Left colon (tissue), 2 donors: ENCODE measurements around the gene PCCB. TPM values are rescaled to one million over a fixed set of nuclear protein-coding genes. Genes with fewer than 3 reads are reported as not detected.
"Not testable (repeated sequence)": the region's sequence is repeated elsewhere in the genome, so short reads cannot be mapped to it uniquely, and the experiment has no call there.

Experiments used
- ATAC-seq: fragments of 200-7000 bp; cut with Tn5 transposase; one replicate; pipeline ENCODE4 v1.9.1; 2020; ENCODE audit warnings: mild to moderate bottlenecking, moderate library complexity
- DNase-seq, 2 donors: peaks; one replicate each; pipeline ENCODE4 v3.0.0-alpha.2; 2020
- intact Hi-C, 2 donors: fragments of 100-400 bp; cut with DNase I in 1 of 2; cut with micrococcal nuclease in 1 of 2; formaldehyde crosslinking; loops; one replicate each; pipeline versions ENCODE4 v1.11.2 to v1.14.0; 2022; cut with DNase I, micrococcal nuclease
- total RNA-seq, 2 donors: library from RNA; stranded (reverse); fragmentation: NEBNext Ultra II Directional; extraction: Animal tissue kit (Norgen Biotek cat#: 25700); gene quantifications; one replicate each; pipeline ENCODE4 v1.2.1, GENCODE V29; 2021
- donor health status: DM: no; HTN: no; CAD: no.
- donor health status: DM: yes; HTN: yes; CAD: no.

PCCB gene
- total RNA-seq, 2 donors from 2014 or later = 53.0 to 59.1 TPM

GRCh38 chr3:136296960-136297359 lies 46.8 kb downstream of the PCCB start:
- DNase-seq = no peak

GRCh38 chr3:136297826-136298225 lies 47.7 kb downstream of the PCCB start:
- no peak for ATAC-seq
- intact Hi-C loops = no loop called here
- no peak for DNase-seq

More at GRCh38 chr3:136296960-136297359, 46.8 kb downstream of the PCCB start:
- no peak for ATAC-seq
- intact Hi-C loops = no loop called here

GRCh38 chr3:136300444-136300843 lies 50.3 kb downstream of the PCCB start:
- ATAC-seq (no peak), DNase-seq (no peak)
- intact Hi-C loops = no loop called here

DNA sequence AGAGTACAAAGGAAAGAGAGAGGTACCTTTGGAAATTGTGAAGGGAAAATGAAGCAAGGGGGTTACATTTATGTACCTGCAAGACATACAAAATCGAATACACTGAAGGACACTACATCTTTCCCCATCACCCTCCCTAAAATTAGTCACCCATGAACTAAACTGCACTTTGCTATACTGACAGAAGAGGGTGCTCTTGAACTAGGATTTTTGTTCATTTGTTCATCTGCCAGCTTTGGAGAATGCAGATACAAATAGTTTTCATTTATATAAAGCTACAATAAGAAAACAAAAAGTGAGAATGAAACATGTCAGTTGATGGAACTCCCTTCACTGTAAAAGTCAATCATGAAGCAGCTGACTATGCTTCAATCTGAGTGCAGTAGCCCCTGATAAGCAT lies 55.7 kb downstream of the PCCB start:
- intact Hi-C loops = no loop called here
- ATAC-seq = peak; percentile 26
- DNase-seq = no peak

DNA sequence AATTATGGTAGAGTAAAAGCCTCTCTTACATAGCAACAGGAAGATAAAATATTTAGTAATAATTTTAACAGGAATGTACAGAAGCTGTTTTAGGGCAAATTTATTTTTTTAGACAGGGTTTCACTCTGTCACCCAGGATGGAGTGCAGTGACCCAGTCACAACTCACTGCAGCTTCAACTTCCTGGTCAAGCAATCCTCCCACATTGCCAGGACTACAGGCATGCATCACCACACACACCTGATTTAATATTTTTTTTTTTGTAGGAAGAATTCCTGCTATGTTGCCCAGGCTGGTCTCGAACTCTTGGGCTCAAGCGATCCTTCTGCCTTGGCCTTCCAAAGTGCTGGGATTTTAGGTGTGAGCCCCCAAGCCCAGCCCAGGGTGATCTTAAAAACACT lies 61.1 kb downstream of the PCCB start:
- no peak for DNase-seq
- intact Hi-C loops = no loop called here
- no peak for ATAC-seq

DNA sequence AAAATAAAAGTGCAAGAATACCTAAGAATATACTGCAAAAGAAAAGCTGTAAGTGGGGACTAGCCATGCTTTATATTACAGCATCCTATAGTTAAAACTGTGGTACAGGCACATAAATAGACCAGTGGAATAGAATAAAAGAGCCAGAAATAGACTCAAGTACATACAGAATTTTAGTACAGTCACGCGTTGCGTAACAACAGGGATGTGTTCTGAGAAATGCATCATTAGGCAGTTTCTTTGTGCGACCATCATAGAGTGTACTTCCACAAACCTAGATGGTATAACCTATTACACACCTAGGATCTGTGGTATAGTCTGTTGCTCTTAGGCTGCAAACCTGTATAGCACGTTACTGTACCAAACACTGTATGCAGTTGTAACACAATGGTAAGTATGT lies 61.8 kb downstream of the PCCB start:
- ATAC-seq = no peak
- intact Hi-C loops = no loop called here
- DNase-seq = no peak

DNA sequence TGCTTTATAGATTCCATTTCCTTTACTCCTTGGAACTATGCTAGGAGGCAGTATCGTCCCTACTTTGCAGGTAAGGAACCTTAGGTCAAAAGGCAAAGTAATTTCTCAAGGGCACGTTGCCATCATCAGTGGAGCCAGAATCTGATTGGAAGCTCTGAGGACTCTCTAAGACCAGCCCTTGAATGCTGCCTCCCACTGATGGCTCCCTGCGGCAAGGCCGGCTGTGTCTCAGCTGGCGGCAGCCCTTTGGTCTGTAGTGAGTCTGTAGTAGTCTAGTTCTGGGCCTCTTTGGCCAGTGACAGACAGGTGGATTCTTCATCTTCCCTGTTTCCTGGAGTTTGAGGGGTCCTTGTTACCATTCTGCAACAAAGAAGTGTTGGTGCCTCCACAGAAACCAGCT lies 76.2 kb downstream of the PCCB start:
- DNase-seq (no peak), ATAC-seq (no peak)
- intact Hi-C loops = no loop called here

DNA sequence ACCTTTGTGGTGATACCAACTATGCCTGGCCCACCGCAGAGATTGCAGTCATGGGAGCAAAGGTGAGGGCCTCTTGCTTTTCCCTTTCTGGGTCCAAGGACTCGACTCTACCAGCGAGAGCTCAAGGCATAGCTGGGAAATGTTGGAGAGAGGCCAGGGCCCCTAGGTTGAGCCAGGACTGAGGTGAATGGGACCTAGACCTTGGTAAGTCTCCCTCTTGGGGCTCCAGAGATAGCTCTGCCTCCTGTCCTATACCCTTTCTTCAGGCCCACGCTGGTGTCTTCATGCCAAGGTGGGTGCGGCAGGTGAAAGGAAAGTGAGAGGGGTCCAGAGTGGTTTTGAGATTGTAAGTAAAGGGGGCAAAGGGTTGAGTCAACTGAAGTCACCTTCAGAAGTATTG lies 77.5 kb downstream of the PCCB start:
- DNase-seq = no peak
- intact Hi-C loops = no loop called here
- no peak for ATAC-seq

- ATAC-seq (no peak), DNase-seq (no peak)
- intact Hi-C loops = no loop called here
Observed at GRCh38 chr3:136329593-136329992, 79.5 kb downstream of the PCCB start.

DNA sequence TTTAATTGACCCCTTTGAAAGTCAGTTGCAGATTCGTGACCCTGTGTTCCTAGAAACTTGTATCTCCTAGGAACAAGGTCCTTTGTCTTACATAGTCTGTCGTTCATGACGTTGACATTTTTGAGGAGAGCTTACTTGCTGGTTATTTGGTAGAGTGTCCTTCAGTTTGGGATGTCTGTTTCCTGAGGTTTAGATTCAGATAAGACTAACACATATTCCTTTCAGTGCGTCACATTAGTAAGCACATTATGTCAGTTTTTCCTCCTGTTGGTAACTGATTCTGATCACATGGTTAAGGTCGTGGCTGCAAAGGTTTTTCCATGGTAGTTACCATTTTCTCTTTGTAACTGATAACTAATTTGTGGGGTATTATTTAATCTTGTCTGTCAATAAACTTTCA lies 80.8 kb downstream of the PCCB start:
- no peak for DNase-seq
- intact Hi-C loops = no loop called here
- no peak for ATAC-seq

DNA sequence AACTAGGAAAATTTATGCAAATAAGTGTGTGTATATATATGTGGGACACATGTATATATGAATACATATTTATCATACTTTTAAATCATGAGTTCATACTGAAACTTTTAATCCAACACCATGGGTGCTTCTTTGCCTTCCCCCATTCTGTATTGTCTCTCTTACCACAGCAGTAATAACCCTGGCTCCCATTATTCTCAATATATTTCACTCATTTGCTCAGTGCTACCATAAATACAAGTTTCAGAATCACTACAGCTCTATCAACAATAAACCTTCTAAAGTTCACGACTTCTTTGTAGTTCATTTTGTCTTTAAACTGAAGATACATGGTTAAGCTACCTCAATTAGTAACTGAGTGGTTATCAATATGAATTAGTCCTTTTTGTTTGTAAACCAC lies 82.2 kb downstream of the PCCB start:
- no peak for DNase-seq
- intact Hi-C loops = no loop called here
- ATAC-seq = no peak

- ATAC-seq (no peak), DNase-seq (no peak)
- intact Hi-C loops = no loop called here
Observed at GRCh38 chr3:136332776-136333175, 82.6 kb downstream of the PCCB start.

DNA sequence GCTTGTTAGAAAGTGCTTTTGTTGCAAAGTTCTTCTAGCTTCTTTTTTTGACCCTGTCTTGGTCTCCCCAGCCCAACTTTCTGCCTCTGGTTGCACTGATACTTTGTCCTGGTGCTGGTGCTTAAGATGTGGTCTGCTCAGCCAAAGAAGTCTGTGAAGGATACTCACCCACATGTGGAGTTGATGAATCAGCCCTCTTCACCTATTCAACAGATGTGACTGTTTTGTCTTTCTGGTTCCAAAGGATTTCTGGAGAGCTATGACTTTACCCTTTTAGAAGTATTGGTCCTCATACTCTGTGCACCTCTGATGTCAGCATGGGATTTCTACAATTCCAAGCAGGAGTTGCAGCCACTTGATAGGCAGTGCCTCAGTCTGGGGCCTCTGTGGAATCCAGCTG lies 84.1 kb downstream of the PCCB start:
- ATAC-seq (no peak), DNase-seq (no peak)
- intact Hi-C loops = no loop called here

DNA sequence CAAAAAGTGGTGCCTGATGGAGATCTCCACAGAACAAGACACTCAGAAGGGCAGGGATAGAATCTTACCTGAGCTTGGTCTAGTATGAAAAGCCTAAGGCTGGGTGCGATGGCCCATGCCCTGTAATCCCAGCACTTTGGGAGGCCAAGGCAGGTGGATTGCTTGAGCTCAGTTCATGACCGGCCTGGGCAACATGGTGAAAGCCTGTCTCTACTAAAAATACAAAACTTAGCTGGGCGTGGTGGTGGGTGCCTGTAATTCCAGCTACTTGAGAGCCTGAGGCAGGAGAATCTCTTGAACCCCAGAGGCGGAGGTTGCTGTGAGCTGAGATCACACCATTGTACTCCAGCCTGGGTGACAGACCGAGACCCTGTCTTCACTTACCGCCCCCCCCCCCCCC lies 84.6 kb downstream of the PCCB start:
- intact Hi-C loops, ATAC-seq, DNase-seq: not testable (repeated sequence)

- intact Hi-C loops = no loop called here
- ATAC-seq = no peak
- no peak for DNase-seq
Observed at GRCh38 chr3:136336329-136337100, 86.4 kb downstream of the PCCB start.

DNA sequence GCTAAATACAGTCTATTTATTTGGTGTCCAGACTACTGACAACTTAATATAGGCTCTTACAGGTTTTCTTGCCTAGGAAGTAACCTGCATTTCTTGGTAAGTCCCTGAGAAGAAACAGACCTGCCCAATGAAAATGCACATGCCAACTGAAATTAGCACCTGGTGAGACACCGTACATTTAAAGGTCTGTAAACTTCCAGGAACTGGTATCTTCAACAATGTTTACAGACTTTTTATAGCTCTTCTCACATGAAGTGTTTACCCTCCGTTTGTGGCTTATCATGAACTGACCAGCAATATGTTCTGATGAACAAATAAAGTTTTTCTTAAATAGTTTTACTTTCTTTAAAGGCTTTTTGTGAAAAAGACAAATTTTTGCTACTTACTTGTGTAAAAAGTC lies 93.3 kb downstream of the PCCB start:
- peak; percentile 93 for ATAC-seq

DNA sequence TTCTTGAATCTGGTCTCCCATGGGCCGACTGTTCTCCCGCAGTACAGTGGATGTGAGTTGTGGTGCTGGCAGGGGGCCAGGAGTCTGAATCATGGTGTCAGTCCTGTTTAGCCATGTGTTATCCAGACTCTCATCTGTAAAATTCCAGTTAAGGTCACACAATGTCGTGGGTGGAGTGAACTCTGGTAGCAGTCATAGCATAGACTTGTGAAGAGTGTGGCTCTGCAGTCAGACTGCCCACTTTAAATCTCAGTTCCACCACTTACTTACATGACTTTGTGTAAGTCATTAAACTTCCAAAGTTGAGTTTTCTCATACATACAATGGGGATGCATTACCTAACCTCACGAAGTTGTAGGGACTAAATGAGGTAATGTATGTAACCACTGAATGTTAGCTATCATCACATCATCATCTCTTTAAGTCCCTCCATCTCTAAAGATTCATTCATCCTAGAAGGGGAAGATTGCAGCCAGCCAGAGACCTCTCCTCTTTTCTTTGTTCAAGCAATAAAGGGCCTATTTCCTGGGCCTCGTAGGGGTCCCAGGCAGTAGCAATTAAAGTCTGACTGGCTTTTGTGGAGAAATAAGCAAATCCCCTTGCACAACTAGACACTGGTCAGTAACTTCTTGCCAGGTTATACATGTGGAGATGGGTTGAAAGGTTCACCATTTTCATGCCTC lies 93.9 kb downstream of the PCCB start:
- intact Hi-C loops = no loop called here
- peak; percentile 93 for ATAC-seq
- peak; percentile 93 for DNase-seq

More for the DNA sequence above, 93.3 kb downstream of the PCCB start:
- DNase-seq = no peak
- intact Hi-C loops = no loop called here

DNA sequence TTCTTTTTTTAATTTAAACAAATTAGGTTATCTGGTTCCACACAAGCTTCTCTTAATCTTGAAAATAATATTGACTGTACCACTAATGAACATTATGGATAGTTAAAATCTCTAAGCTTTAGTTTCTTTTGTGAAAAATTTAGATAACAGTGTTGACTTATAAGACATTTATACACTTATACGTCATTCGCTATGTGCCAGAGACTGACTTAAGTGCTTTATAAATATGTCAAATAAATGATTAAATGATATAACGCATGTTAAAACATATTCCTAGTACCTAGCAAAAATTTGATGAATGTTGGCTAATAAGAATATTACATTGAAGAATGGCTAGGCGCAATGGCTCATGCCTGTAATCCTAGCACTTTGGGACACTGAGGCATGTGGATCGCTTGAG lies 96.3 kb downstream of the PCCB start:
- no peak for ATAC-seq
- DNase-seq = no peak
- intact Hi-C loops = no loop called here

- no peak for ATAC-seq
- no peak for DNase-seq
- intact Hi-C loops = no loop called here
Observed at GRCh38 chr3:136350132-136350531, 100.0 kb downstream of the PCCB start.

DNA sequence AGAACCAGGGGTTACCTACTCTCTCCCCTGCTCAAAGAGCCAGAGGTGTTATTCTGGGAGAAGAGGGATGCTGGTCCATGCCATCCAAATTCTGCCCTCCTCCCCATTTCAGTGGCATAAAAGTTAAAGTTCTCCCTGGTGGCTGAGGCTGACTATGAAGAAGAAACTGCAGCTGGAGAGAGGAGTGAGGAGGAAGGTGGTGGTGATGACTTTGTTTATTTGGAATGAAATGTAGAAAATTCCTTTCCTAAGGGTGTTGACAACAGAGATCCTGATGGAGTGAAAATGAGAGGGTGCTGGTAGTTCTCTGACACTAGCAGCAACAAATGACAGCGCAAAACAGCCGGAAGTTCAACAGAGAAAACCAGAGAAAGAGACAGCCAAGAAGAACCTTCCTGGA lies 100.4 kb downstream of the PCCB start:
- ATAC-seq = no peak
- intact Hi-C loops = no loop called here
- no peak for DNase-seq

DNA sequence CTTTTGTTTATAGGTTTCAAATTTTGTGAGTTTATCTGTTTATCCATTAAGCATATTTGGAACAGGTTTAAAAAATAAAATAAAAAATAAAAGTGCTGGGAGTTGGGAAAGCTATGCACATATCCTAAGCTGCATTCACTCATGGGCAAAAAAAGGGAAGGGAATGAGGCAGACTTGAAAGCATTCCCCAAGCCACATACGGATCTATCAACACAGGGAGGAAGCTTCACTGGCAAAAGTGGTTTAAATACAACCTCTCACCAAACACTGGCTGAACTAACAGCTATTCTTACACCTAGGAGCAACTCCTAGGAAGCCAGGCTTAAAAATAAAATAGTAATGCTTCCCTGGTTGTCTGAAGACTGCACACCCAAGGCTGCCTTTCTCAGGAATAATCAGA lies 101.2 kb downstream of the PCCB start:
- ATAC-seq (no peak), DNase-seq (no peak)
- intact Hi-C loops = no loop called here
